Measurements from ENCODE around the gene TNFAIP8L1. TPM values are rescaled to one million over a fixed set of nuclear protein-coding genes. Genes with fewer than 3 reads are reported as not detected.

The TNFAIP8L1 gene
- total and polyA plus RNA-seq, 2 of the 8 experiments (the other 6 are each of a cell fraction or from before 2014, with no cell fraction given): 3.2 to 6.1 TPM

DNA sequence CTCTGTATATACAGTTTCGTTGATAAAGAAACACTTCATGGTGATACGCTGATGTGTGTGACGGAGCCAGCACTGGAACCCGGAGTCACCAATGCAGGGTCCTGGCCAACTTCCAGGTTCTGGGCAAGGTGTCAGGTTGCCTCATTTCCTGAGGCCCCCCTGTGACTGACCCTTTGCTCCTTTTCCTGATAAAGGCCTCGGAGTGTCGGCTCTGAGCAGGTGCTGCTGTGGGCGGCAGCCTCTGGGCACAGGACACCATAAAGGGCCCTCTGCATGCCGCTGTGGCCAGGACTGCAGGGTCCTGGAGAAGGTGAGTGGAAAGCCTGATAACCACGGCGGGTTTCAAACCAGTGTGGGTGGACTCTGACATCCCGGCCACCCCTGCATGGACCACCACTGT is 48.1 kb downstream of the TNFAIP8L1 start:
- CTCF ChIA-PET (ENCODE audit: partially characterized antibody): no interaction called here
- FAIRE-seq: no peak
- H3K36me3 ChIP-seq (ENCODE audit: control insufficient read depth in 2 of 4, insufficient read depth in 4 of 4, low read length in 3 of 4): peaks cover 5 to 29% (median 20%) of the 10 kb centered on the region in 4 experiments; a peak in 6 of 8 replicates
- TF ChIP-seq RAD21 (IDR thresholded peaks at IDR 0.05 in 1 of 2, conservative IDR thresholded peaks at IDR 0.05 in 1 of 2; ENCODE audit: low read depth in 2 of 2, low read length in 2 of 2) (no peak), KDM5A (IDR thresholded peaks at IDR 0.05; ENCODE audit: low read length) (no peak), SUZ12 (IDR thresholded peaks at IDR 0.05; ENCODE audit: low read length) (no peak), CBX5 (IDR thresholded peaks at IDR 0.05; ENCODE audit: low read depth, low read length) (no peak), TCF12 (IDR thresholded peaks at IDR 0.05; ENCODE audit: low read depth, low read length) (no peak), BACH1 (IDR thresholded peaks at IDR 0.05; ENCODE audit: low read length) (no peak), EP300 (IDR thresholded peaks at IDR 0.05; ENCODE audit: borderline replicate concordance in 1 of 2, low read depth in 2 of 2, low read length in 2 of 2) (no peak), JUND (IDR thresholded peaks at IDR 0.05; ENCODE audit: low read length) (no peak)
- TF ChIP-seq, protein P1, sequence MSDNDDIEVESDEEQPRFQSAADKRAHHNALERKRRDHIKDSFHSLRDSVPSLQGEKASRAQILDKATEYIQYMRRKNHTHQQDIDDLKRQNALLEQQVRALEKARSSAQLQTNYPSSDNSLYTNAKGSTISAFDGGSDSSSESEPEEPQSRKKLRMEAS (IDR thresholded peaks at IDR 0.05): no peak

More for the DNA sequence above, 48.1 kb downstream of the TNFAIP8L1 start:
- H3K4me3 ChIP-seq (ENCODE audit: extremely low read depth in 1 of 4, insufficient read depth in 2 of 4, low read depth in 3 of 4, low read length in 4 of 4): no peak overlapping the region
- H2BK15ac ChIP-seq (ENCODE audit: low read length): no peak overlapping the region
- H3K23me2 ChIP-seq (ENCODE audit: low read depth, low read length): no peaks in the 10 kb centered on the region
- H3K4ac ChIP-seq (replicated peaks; ENCODE audit: insufficient read length, low read depth, low read length): no peak overlapping the region
- H2AFZ ChIP-seq (ENCODE audit: low read length): no peak overlapping the region
- no peak overlapping the region for H4K8ac ChIP-seq (ENCODE audit: extremely low read depth, insufficient read depth, low read length)
- no peak overlapping the region for H2BK12ac ChIP-seq (ENCODE audit: low read depth, low read length)
- H3K9me3 ChIP-seq (ENCODE audit: insufficient read depth in 2 of 2, low read depth in 1 of 2, low read length in 1 of 2): no peaks in the 10 kb centered on the region
- DNase-seq (ENCODE audit: low read depth in 1 of 2, low spot score in 2 of 2): no peak
- no peak overlapping the region for H3K56ac ChIP-seq (replicated peaks; ENCODE audit: insufficient read length, low read depth, low read length)
- H4K20me1 ChIP-seq (replicated peaks in 1 of 2; ENCODE audit: control insufficient read depth in 1 of 2, insufficient read depth in 2 of 2, low read length in 2 of 2): peaks cover 2 to 8% of the 10 kb centered on the region in 2 experiments
- no peaks in the 10 kb centered on the region for H3K4me1 ChIP-seq (replicated peaks in 1 of 4; ENCODE audit: control insufficient read depth in 3 of 4, insufficient read depth in 4 of 4, low read length in 3 of 4)
- WGBS, 2 experiments (ENCODE audit: extremely low coverage in 1 of 2, insufficient coverage in 1 of 2, insufficient read length in 1 of 2, insufficient replicate concordance in 2 of 2, low coverage in 1 of 2, low lambda C conversion rate in 2 of 2, missing lambda C conversion rate in 1 of 2): 97% methylated on average over 10 of the region's 11 CpGs; no CpG with 5 or more reads in 1 of the 2 experiments
- H2BK20ac ChIP-seq (ENCODE audit: low read length): no peak overlapping the region
- H4K5ac ChIP-seq (ENCODE audit: insufficient read length, low read depth, low read length): no peak overlapping the region
- H2BK120ac ChIP-seq (replicated peaks; ENCODE audit: low read depth, low read length): no peak overlapping the region
- no peak overlapping the region for H4K91ac ChIP-seq (replicated peaks; ENCODE audit: insufficient read length, low read length)
- H3K14ac ChIP-seq (ENCODE audit: insufficient read length): no peak overlapping the region
- POLR2A ChIA-PET (ENCODE audit: partially characterized antibody): interaction anchor here (1.8 kb wide), 1 partner anchor 9 kb away, joined by 7 read pairs; no protein-coding TSS in a partner anchor
- H3K4me2 ChIP-seq (ENCODE audit: insufficient read depth in 1 of 2, low read depth in 2 of 2, low read length in 2 of 2): no peak overlapping the region
- no peaks in the 10 kb centered on the region for H3K79me2 ChIP-seq (ENCODE audit: control insufficient read depth in 1 of 2, insufficient read depth in 2 of 2, low read length in 2 of 2)
- no peak overlapping the region for H3K23ac ChIP-seq (ENCODE audit: insufficient read length)
- H2BK5ac ChIP-seq (ENCODE audit: low read depth, low read length): no peak overlapping the region
- H3K27me3 ChIP-seq (replicated peaks in 1 of 4; ENCODE audit: control insufficient read depth in 3 of 4, extremely low read depth in 1 of 4, insufficient read depth in 3 of 4, low read length in 3 of 4): no peaks in the 10 kb centered on the region
- H3K79me1 ChIP-seq (ENCODE audit: low read depth, low read length): no peaks in the 10 kb centered on the region
- no peak overlapping the region for H3K18ac ChIP-seq (ENCODE audit: extremely low read depth, low read length)
- H3K27ac ChIP-seq (ENCODE audit: low read depth, low read length): no peak overlapping the region
- no peak overlapping the region for H2AK5ac ChIP-seq (ENCODE audit: low read depth, low read length)
- H3K9ac ChIP-seq (replicated peaks in 1 of 4; ENCODE audit: extremely low read depth in 1 of 4, low read depth in 3 of 4, low read length in 3 of 4): no peak overlapping the region
